HEK293 (cell line): Measurements from ENCODE around the gene KHSRP.
A peak's percentile ranks its signal among the peaks of the same experiment; 100 is the strongest.

ENCODE experiments used
- GFI1B ChIP-seq: fragments of 450-650 bp; formaldehyde crosslinking; IDR thresholded peaks from 2 replicates; pipeline ENCODE4 v1.5.1; 2016; ENCODE audit warnings: missing biosample characterization, missing genetic modification characterization
- GLI4 ChIP-seq: fragments of 450-650 bp; formaldehyde crosslinking; IDR thresholded peaks from 2 replicates; pipeline ENCODE4 v1.5.1; 2016; ENCODE audit warnings: missing biosample characterization, missing genetic modification characterization
- KLF1 ChIP-seq: fragments of 450-650 bp; formaldehyde crosslinking; IDR thresholded peaks from 2 replicates; pipeline ENCODE4 v1.5.1; 2016; ENCODE audit warnings: missing biosample characterization, missing genetic modification characterization
- KLF9 ChIP-seq: fragments of 450-650 bp; formaldehyde crosslinking; IDR thresholded peaks from 2 replicates; pipeline ENCODE4 v1.5.1; 2016; ENCODE audit warnings: missing biosample characterization, missing genetic modification characterization, low read depth
- MEIS1 ChIP-seq: sonication (generic); formaldehyde crosslinking; IDR thresholded peaks from 2 replicates; pipeline ENCODE4 v1.8.1; 2022; ENCODE audit warnings: missing genetic modification reagents, mild to moderate bottlenecking, borderline replicate concordance
- OSR2 ChIP-seq: fragments of 450-650 bp; formaldehyde crosslinking; IDR thresholded peaks from 2 replicates; pipeline ENCODE4 v1.5.1; 2016; ENCODE audit warnings: missing biosample characterization, missing genetic modification characterization
- SALL2 ChIP-seq: fragments of 450-650 bp; formaldehyde crosslinking; IDR thresholded peaks from 2 replicates; pipeline ENCODE4 v1.5.0; 2017; ENCODE audit warnings: missing biosample characterization, mild to moderate bottlenecking, missing genetic modification characterization, borderline replicate concordance
- YY2 ChIP-seq: fragments of 450-650 bp; formaldehyde crosslinking; IDR thresholded peaks from 2 replicates; pipeline ENCODE4 v1.5.1; 2016; ENCODE audit warnings: missing biosample characterization, missing genetic modification characterization
- ZEB2 ChIP-seq: fragments of 450-650 bp; formaldehyde crosslinking; IDR thresholded peaks from 2 replicates; pipeline ENCODE4 v1.5.1; 2016; ENCODE audit warnings: missing biosample characterization, missing genetic modification characterization
- ZFP3 ChIP-seq: fragments of 450-650 bp; formaldehyde crosslinking; IDR thresholded peaks from 2 replicates; pipeline ENCODE4 v1.5.1; 2016; ENCODE audit warnings: low read depth, missing biosample characterization, missing genetic modification characterization
- ZNF132 ChIP-seq: fragments of 450-650 bp; formaldehyde crosslinking; IDR thresholded peaks from 2 replicates; pipeline ENCODE4 v1.5.1; 2017; ENCODE audit warnings: missing biosample characterization, missing genetic modification characterization, borderline replicate concordance
- ZNF138 ChIP-seq: fragments of 450-650 bp; formaldehyde crosslinking; IDR thresholded peaks from 2 replicates; pipeline ENCODE4 v1.5.1; 2016; ENCODE audit warnings: missing biosample characterization, missing genetic modification characterization, borderline replicate concordance
- ZNF157 ChIP-seq: fragments of 450-650 bp; formaldehyde crosslinking; IDR thresholded peaks from 2 replicates; pipeline ENCODE4 v1.5.1; 2016; ENCODE audit warnings: missing biosample characterization, missing genetic modification characterization
- ZNF223 ChIP-seq: fragments of 450-650 bp; formaldehyde crosslinking; IDR thresholded peaks from 2 replicates; pipeline ENCODE4 v1.5.1; 2016; ENCODE audit warnings: missing biosample characterization, missing genetic modification characterization
- ZNF280D ChIP-seq: fragments of 450-650 bp; formaldehyde crosslinking; IDR thresholded peaks from 2 replicates; pipeline ENCODE4 v1.5.1; 2016; ENCODE audit warnings: missing biosample characterization, missing genetic modification characterization
- ZNF302 ChIP-seq: fragments of 450-650 bp; formaldehyde crosslinking; IDR thresholded peaks from 2 replicates; pipeline ENCODE4 v1.5.1; 2016; ENCODE audit warnings: missing biosample characterization, missing genetic modification characterization, low read depth
- ZNF37A ChIP-seq: fragments of 450-650 bp; IDR thresholded peaks from 2 replicates; pipeline ENCODE4 v1.5.1; 2018; ENCODE audit warnings: missing biosample characterization, missing genetic modification characterization
- ZNF416 ChIP-seq: fragments of 450-650 bp; formaldehyde crosslinking; IDR thresholded peaks from 2 replicates; pipeline ENCODE4 v1.5.1; 2016; ENCODE audit warnings: missing biosample characterization, missing genetic modification characterization
- ZNF639 ChIP-seq: fragments of 450-650 bp; formaldehyde crosslinking; IDR thresholded peaks from 2 replicates; pipeline ENCODE4 v1.5.1; 2016; ENCODE audit warnings: missing biosample characterization, missing genetic modification characterization
- ZNF677 ChIP-seq: fragments of 450-650 bp; IDR thresholded peaks from 2 replicates; pipeline ENCODE4 v1.5.0; 2018; ENCODE audit warnings: missing biosample characterization, mild to moderate bottlenecking, missing genetic modification characterization, moderate library complexity
- ZNF777 ChIP-seq: fragments of 450-650 bp; formaldehyde crosslinking; IDR thresholded peaks from 2 replicates; pipeline ENCODE4 v1.5.1; 2017; ENCODE audit warnings: missing biosample characterization, missing genetic modification characterization, borderline replicate concordance
- ZNF837 ChIP-seq: fragments of 450-650 bp; formaldehyde crosslinking; IDR thresholded peaks from 2 replicates; pipeline ENCODE4 v1.5.1; 2016; ENCODE audit warnings: missing biosample characterization, missing genetic modification characterization
- TF ChIP-seq, protein P1 (sequence below): fragments of 450-650 bp; formaldehyde crosslinking; conservative IDR thresholded peaks from 2 replicates; pipeline ENCODE4 v1.5.1; 2016; ENCODE audit warnings: low read depth, missing biosample characterization, missing genetic modification characterization
- TF ChIP-seq, protein P2 (sequence below): fragments of 450-650 bp; formaldehyde crosslinking; conservative IDR thresholded peaks from 2 replicates; pipeline ENCODE4 v1.5.1; 2016; ENCODE audit warnings: low read depth, missing biosample characterization, missing genetic modification characterization

KHSRP gene

GRCh38 chr19:6460099-6460884 is 35.7 kb upstream of the KHSRP start (continued):
- 0 out of 2 replicates have a peak, but pooled peaks have one; percentile 29 for TF ChIP-seq ZNF223 (tag by site-specific recombination)
- TF ChIP-seq ZNF157, result no peak
- no peak for TF ChIP-seq ZNF37A (tag by site-specific recombination)
- TF ChIP-seq, protein P1, sequence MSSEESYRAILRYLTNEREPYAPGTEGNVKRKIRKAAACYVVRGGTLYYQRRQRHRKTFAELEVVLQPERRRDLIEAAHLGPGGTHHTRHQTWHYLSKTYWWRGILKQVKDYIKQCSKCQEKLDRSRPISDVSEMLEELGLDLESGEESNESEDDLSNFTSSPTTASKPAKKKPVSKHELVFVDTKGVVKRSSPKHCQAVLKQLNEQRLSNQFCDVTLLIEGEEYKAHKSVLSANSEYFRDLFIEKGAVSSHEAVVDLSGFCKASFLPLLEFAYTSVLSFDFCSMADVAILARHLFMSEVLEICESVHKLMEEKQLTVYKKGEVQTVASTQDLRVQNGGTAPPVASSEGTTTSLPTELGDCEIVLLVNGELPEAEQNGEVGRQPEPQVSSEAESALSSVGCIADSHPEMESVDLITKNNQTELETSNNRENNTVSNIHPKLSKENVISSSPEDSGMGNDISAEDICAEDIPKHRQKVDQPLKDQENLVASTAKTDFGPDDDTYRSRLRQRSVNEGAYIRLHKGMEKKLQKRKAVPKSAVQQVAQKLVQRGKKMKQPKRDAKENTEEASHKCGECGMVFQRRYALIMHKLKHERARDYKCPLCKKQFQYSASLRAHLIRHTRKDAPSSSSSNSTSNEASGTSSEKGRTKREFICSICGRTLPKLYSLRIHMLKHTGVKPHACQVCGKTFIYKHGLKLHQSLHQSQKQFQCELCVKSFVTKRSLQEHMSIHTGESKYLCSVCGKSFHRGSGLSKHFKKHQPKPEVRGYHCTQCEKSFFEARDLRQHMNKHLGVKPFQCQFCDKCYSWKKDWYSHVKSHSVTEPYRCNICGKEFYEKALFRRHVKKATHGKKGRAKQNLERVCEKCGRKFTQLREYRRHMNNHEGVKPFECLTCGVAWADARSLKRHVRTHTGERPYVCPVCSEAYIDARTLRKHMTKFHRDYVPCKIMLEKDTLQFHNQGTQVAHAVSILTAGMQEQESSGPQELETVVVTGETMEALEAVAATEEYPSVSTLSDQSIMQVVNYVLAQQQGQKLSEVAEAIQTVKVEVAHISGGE (tag by site-specific recombination), result peak; percentile 61
- peak; percentile 91 for TF ChIP-seq GFI1B
- 0 out of 2 replicates have a peak, but pooled peaks have one; percentile 17 for TF ChIP-seq ZNF302
- no peak for TF ChIP-seq ZNF138 (tag by site-specific recombination)
- TF ChIP-seq ZNF837 (tag by site-specific recombination), result 0 out of 2 replicates have a peak, but pooled peaks have one; percentile 38
- TF ChIP-seq YY2, result peak; percentile 62; the same call in 1 of the 2 replicates
- 0 out of 2 replicates have a peak, but pooled peaks have one; percentile 69 for TF ChIP-seq ZNF777
- no peak for TF ChIP-seq SALL2 (tag by site-specific recombination)
- no peak for TF ChIP-seq ZNF416 (tag by site-specific recombination)
- no peak for TF ChIP-seq MEIS1
- 0 out of 2 replicates have a peak, but pooled peaks have one; percentile 16 for TF ChIP-seq KLF1
- TF ChIP-seq GLI4 (tag by site-specific recombination), result peak; percentile 87
- TF ChIP-seq ZEB2 (tag by site-specific recombination), result peak; percentile 86
- no peak for TF ChIP-seq ZNF132 (tag by site-specific recombination)
- no peak for TF ChIP-seq OSR2
- peak; percentile 26 for TF ChIP-seq KLF9 (tag by site-specific recombination)
- TF ChIP-seq ZNF677 (tag by site-specific recombination), result no peak
- no peak for TF ChIP-seq ZFP3
- TF ChIP-seq ZNF639 (tag by site-specific recombination), result peak; percentile 92; the same call in 1 of the 2 replicates
- TF ChIP-seq ZNF280D (tag by site-specific recombination), result no peak; the same call in 1 of the 2 replicates
- TF ChIP-seq, protein P2, sequence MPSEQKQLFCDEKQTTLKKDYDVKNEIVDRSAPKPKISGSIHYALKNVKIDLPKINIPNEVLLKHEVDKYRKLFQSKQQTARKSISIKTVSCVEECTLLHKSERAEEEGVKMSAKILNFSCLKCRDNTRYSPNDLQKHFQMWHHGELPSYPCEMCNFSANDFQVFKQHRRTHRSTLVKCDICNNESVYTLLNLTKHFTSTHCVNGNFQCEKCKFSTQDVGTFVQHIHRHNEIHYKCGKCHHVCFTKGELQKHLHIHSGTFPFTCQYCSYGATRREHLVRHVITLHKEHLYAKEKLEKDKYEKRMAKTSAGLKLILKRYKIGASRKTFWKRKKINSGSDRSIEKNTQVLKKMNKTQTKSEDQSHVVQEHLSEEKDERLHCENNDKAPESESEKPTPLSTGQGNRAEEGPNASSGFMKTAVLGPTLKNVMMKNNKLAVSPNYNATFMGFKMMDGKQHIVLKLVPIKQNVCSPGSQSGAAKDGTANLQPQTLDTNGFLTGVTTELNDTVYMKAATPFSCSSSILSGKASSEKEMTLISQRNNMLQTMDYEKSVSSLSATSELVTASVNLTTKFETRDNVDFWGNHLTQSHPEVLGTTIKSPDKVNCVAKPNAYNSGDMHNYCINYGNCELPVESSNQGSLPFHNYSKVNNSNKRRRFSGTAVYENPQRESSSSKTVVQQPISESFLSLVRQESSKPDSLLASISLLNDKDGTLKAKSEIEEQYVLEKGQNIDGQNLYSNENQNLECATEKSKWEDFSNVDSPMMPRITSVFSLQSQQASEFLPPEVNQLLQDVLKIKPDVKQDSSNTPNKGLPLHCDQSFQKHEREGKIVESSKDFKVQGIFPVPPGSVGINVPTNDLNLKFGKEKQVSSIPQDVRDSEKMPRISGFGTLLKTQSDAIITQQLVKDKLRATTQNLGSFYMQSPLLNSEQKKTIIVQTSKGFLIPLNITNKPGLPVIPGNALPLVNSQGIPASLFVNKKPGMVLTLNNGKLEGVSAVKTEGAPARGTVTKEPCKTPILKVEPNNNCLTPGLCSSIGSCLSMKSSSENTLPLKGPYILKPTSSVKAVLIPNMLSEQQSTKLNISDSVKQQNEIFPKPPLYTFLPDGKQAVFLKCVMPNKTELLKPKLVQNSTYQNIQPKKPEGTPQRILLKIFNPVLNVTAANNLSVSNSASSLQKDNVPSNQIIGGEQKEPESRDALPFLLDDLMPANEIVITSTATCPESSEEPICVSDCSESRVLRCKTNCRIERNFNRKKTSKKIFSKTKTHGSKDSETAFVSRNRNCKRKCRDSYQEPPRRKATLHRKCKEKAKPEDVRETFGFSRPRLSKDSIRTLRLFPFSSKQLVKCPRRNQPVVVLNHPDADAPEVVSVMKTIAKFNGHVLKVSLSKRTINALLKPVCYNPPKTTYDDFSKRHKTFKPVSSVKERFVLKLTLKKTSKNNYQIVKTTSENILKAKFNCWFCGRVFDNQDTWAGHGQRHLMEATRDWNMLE, result no peak
